GM18520 (cell line): Measurements from ENCODE around the gene CD8B2.
"Not testable (repeated sequence)": the region's sequence is repeated elsewhere in the genome, so short reads cannot be mapped to it uniquely, and the experiment has no call there.

Experiments
- ATAC-seq: cut with Tn5 transposase; IDR thresholded peaks from one replicate; pipeline ENCODE4 v1.9.1; 2021; ENCODE audit not compliant: unreplicated experiment

Gene CD8B2

GRCh38 chr2:106486551-106487385, at the start of gene CD8B2:
Gene CD8B2 (plus strand): TSS chr2:106487364. CDS start chr2:106487427, 63 bp downstream.
- ATAC-seq = not testable (repeated sequence)

GRCh38 chr2:106461882-106462281, 25.3 kb upstream of the CD8B2 start:
- not testable (repeated sequence) for ATAC-seq

GRCh38 chr2:106467516-106467915, 19.6 kb upstream of the CD8B2 start:
- not testable (repeated sequence) for ATAC-seq

GRCh38 chr2:106468107-106468506, 19.1 kb upstream of the CD8B2 start, which contains the start of gene RGPD3:
Gene RGPD3 (minus strand): TSS chr2:106468413. CDS start chr2:106468288, 125 bp downstream.
- not testable (repeated sequence) for ATAC-seq

- ATAC-seq = not testable (repeated sequence)
Measured at GRCh38 chr2:106470658-106471057, 16.5 kb upstream of the CD8B2 start.

- ATAC-seq = not testable (repeated sequence)
Measured at GRCh38 chr2:106477647-106478046, 9.5 kb upstream of the CD8B2 start.

GRCh38 chr2:106479563-106479962, 7.6 kb upstream of the CD8B2 start:
- ATAC-seq = not testable (repeated sequence)

GRCh38 chr2:106487386-106488191, 425 bp downstream of the CD8B2 start:
- not testable (repeated sequence) for ATAC-seq

- not testable (repeated sequence) for ATAC-seq
Measured at GRCh38 chr2:106489701-106490100, 2.5 kb downstream of the CD8B2 start.

GRCh38 chr2:106492399-106492798, 5.2 kb downstream of the CD8B2 start:
- ATAC-seq = not testable (repeated sequence)

- not testable (repeated sequence) for ATAC-seq
Measured at GRCh38 chr2:106492913-106493312, 5.7 kb downstream of the CD8B2 start.

GRCh38 chr2:106498549-106498948, 11.4 kb downstream of the CD8B2 start:
- ATAC-seq = not testable (repeated sequence)

GRCh38 chr2:106500350-106500749, 13.2 kb downstream of the CD8B2 start:
- not testable (repeated sequence) for ATAC-seq

GRCh38 chr2:106502351-106502750, 15.2 kb downstream of the CD8B2 start:
- ATAC-seq = not testable (repeated sequence)

GRCh38 chr2:106504192-106504591, 17.0 kb downstream of the CD8B2 start:
- ATAC-seq = not testable (repeated sequence)

- not testable (repeated sequence) for ATAC-seq
Measured at GRCh38 chr2:106504787-106505186, 17.6 kb downstream of the CD8B2 start.

- not testable (repeated sequence) for ATAC-seq
Measured at GRCh38 chr2:106506002-106506687, 19.0 kb downstream of the CD8B2 start.

GRCh38 chr2:106508660-106509373, 21.7 kb downstream of the CD8B2 start:
- not testable (repeated sequence) for ATAC-seq

GRCh38 chr2:106509374-106509770, 22.2 kb downstream of the CD8B2 start:
- ATAC-seq = not testable (repeated sequence)

- not testable (repeated sequence) for ATAC-seq
Measured at GRCh38 chr2:106510791-106511190, 23.6 kb downstream of the CD8B2 start.
